Activated T-helper 2 cell treated with anti-CD3 and anti-CD28 coated beads, Interferon-gamma antibody, Interleukin-2, Interleukin-4, amounts not matched to agents 10 μg/mL and 5 μg/mL and 100 μg/mL, durations not matched to agents 14 hours and 24 hours and 36 hours (primary cell): ENCODE measurements around the gene DCTD. TPM values are rescaled to one million over a fixed set of nuclear protein-coding genes. Genes with fewer than 3 reads are reported as not detected.

Experiments
- DNase-seq: peaks from one replicate; pipeline ENCODE4 v3.0.0; 2021; ENCODE audit warnings: low spot score
- H3K27ac Mint-ChIP-seq: one replicate; pipeline ENCODE4 v1.8.0; 2021; ENCODE audit warnings: mixed read lengths
- H3K27me3 Mint-ChIP-seq: one replicate; pipeline ENCODE4 v1.8.0; 2021; ENCODE audit warnings: low read depth, mixed read lengths
- H3K36me3 Mint-ChIP-seq: one replicate; pipeline ENCODE4 v1.8.0; 2021; ENCODE audit warnings: low read depth, mixed read lengths
- H3K4me1 Mint-ChIP-seq: one replicate; pipeline ENCODE4 v1.8.0; 2021; ENCODE audit warnings: low read depth, mixed read lengths
- H3K4me3 Mint-ChIP-seq: one replicate; pipeline ENCODE4 v1.8.0; 2021; ENCODE audit warnings: low read depth, mild to moderate bottlenecking, moderate library complexity, mixed read lengths
- H3K9me3 Mint-ChIP-seq: one replicate; pipeline ENCODE4 v1.8.0; 2021; ENCODE audit warnings: mixed read lengths
- intact Hi-C: fragments of 100-400 bp; cut with micrococcal nuclease; formaldehyde crosslinking; loops from one replicate; pipeline ENCODE4 v1.15.1; 2023
- total RNA-seq: library from RNA; stranded (reverse); gene quantifications from 2 replicates; pipeline ENCODE4 v1.2.3, GENCODE V29; 2022

DCTD gene
- total RNA-seq, 1 donor from 2014 or later, result 121 TPM

- no peaks in the 10 kb centered on the region for H3K27me3 Mint-ChIP-seq
- H3K36me3 Mint-ChIP-seq, result no peaks in the 10 kb centered on the region
- DNase-seq, result no peak
- H3K4me1 Mint-ChIP-seq, result no peaks in the 10 kb centered on the region
- H3K4me3 Mint-ChIP-seq, result no peak overlapping the region
- intact Hi-C loops, result no loop called here
- no peak overlapping the region for H3K27ac Mint-ChIP-seq
- no peaks in the 10 kb centered on the region for H3K9me3 Mint-ChIP-seq
Measured at GRCh38 chr4:182873726-182874125, 43.5 kb downstream of the DCTD start.

- Mint-ChIP-seq H3K9me3 (no peaks in the 10 kb centered on the region), H3K4me1 (no peaks in the 10 kb centered on the region), H3K4me3 (no peak overlapping the region), H3K27me3 (no peaks in the 10 kb centered on the region), H3K36me3 (no peaks in the 10 kb centered on the region), H3K27ac (no peak overlapping the region)
- intact Hi-C loops, result no loop called here
- DNase-seq, result no peak
Measured at GRCh38 chr4:182873289-182873688, 43.9 kb downstream of the DCTD start.

DNA sequence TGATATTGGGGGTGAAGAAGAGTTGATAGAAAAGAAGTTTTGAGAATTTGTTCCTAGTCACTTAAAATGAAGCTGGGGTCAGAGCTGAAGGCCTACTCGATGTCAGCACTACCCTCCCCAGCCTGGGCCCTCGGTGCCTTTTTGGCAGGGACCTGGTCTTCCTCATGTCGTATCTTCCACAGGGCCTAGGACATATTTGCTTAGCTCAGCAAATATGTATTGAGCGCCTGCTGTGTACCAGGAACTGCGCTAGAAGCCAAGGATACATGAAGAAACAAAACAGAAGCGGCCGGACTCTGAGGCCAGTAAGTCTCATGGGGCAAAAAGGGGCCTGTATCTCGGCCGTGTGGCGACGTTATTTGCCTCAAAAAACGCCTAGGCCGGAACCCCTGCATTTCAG is 44.3 kb downstream of the DCTD start:
- Mint-ChIP-seq H3K27ac (no peak overlapping the region), H3K27me3 (no peaks in the 10 kb centered on the region), H3K4me3 (no peak overlapping the region), H3K4me1 (no peaks in the 10 kb centered on the region), H3K9me3 (no peaks in the 10 kb centered on the region), H3K36me3 (no peaks in the 10 kb centered on the region)
- no peak for DNase-seq
- intact Hi-C loops, result no loop called here

- no peak overlapping the region for H3K27ac Mint-ChIP-seq
- H3K36me3 Mint-ChIP-seq, result no peaks in the 10 kb centered on the region
- no peaks in the 10 kb centered on the region for H3K27me3 Mint-ChIP-seq
- intact Hi-C loops, result no loop called here
- no peak overlapping the region for H3K4me3 Mint-ChIP-seq
- DNase-seq, result no peak
- H3K4me1 Mint-ChIP-seq, result no peaks in the 10 kb centered on the region
- H3K9me3 Mint-ChIP-seq, result no peaks in the 10 kb centered on the region
Measured at GRCh38 chr4:182871616-182872015, 45.6 kb downstream of the DCTD start.

DNA sequence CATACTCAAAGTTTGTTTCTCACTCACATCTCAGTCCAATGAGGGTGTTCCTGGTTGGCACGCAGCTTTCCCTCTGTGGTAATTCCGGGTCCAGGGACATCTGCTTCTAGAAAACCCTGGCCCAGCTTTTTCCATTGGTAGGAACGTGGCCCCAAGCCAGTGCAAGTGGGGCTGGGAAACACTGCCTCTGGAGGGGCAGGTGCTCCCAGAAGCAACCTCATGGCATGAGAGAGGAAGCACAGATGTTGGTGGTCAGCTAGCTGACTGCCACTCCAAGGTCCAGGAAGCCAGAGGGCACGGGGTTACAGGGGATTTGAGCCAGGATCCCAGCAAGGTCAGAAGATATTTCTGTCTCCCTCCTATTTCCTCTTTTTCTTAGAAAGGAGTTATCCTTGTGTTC is 47.5 kb downstream of the DCTD start:
- Mint-ChIP-seq H3K4me1 (no peaks in the 10 kb centered on the region), H3K36me3 (no peaks in the 10 kb centered on the region), H3K4me3 (no peak overlapping the region), H3K9me3 (no peaks in the 10 kb centered on the region), H3K27me3 (no peaks in the 10 kb centered on the region), H3K27ac (no peak overlapping the region)
- no peak for DNase-seq
- intact Hi-C loops, result no loop called here

DNA sequence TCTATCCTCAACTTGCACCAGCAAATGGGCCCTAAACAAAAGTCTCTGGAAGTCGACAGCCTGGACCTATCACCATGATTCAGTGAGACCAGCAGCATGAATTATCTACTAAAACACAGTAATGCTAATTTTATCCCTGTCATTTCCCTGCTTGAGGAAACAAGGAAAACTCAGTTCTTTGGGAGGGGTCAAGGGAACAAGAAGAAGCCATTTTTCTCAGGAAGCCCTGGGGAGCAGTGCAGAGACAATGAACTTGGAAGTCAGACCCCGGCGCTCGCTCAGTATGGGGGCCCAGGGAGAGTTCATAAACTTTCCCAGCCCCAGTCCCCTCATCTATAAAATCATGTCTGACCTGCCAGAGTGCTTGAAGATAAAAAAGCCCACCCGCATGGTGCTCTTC is 50.4 kb downstream of the DCTD start:
- no peaks in the 10 kb centered on the region for H3K27me3 Mint-ChIP-seq
- no peaks in the 10 kb centered on the region for H3K36me3 Mint-ChIP-seq
- H3K4me1 Mint-ChIP-seq, result no peaks in the 10 kb centered on the region
- no peak overlapping the region for H3K27ac Mint-ChIP-seq
- no peak for DNase-seq
- no peak overlapping the region for H3K4me3 Mint-ChIP-seq
- no peaks in the 10 kb centered on the region for H3K9me3 Mint-ChIP-seq
- intact Hi-C loops, result no loop called here

DNA sequence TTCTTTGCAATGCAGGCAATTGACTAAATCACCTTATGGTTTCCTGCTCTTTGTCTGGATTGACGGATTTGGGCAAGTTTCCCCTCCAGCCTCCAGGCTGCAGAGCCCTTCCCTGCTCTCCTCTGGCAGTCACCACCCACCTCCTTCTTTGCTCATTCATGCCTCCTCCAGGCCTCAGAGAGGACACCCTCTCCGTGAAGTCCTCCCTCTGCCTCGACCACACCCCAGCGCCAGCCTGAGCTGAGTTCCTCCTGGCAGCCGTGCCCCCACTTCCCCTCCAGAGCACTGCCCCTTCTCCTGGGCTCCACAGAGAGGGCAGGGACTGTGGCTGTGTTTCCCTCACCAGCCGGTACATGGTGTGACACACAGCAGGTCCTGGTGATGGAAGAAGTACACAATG is 53.7 kb downstream of the DCTD start:
- no peaks in the 10 kb centered on the region for H3K27me3 Mint-ChIP-seq
- no peak overlapping the region for H3K4me3 Mint-ChIP-seq
- intact Hi-C loops, result no loop called here
- no peaks in the 10 kb centered on the region for H3K36me3 Mint-ChIP-seq
- no peaks in the 10 kb centered on the region for H3K9me3 Mint-ChIP-seq
- no peaks in the 10 kb centered on the region for H3K4me1 Mint-ChIP-seq
- H3K27ac Mint-ChIP-seq, result no peak overlapping the region
- DNase-seq, result no peak

DNA sequence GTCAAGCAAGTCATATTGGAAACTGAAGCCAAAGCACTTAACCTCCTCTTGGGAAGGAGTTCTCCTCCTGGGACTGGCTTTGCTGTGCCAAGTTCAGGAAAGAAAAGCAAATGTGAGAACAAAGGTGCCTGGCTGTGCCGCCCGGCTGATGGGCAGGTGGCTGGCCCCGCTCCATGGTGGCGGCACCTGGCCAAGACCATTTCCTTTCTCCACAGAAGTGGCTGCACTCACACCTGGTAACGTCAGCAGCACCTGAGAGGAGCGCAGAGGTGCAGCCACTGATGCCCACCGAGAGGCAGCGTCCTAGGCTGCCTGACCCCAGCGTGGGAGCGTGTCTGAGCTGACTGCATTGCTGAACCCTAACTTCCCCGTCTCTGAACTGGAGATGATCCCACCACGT is 54.3 kb downstream of the DCTD start:
- intact Hi-C loops, result no loop called here
- DNase-seq, result no peak
- no peaks in the 10 kb centered on the region for H3K36me3 Mint-ChIP-seq
- no peaks in the 10 kb centered on the region for H3K27me3 Mint-ChIP-seq
- H3K27ac Mint-ChIP-seq, result no peak overlapping the region
- H3K9me3 Mint-ChIP-seq, result no peaks in the 10 kb centered on the region
- no peak overlapping the region for H3K4me3 Mint-ChIP-seq
- no peaks in the 10 kb centered on the region for H3K4me1 Mint-ChIP-seq

GRCh38 chr4:182862141-182862875 is 54.9 kb downstream of the DCTD start:
- Mint-ChIP-seq H3K4me3 (no peak overlapping the region), H3K4me1 (no peaks in the 10 kb centered on the region), H3K27me3 (no peaks in the 10 kb centered on the region), H3K27ac (no peak overlapping the region), H3K36me3 (no peaks in the 10 kb centered on the region), H3K9me3 (no peaks in the 10 kb centered on the region)
- DNase-seq, result no peak
- intact Hi-C loops, result no loop called here

- H3K4me1 Mint-ChIP-seq, result no peaks in the 10 kb centered on the region
- intact Hi-C loops, result no loop called here
- no peak overlapping the region for H3K27ac Mint-ChIP-seq
- no peaks in the 10 kb centered on the region for H3K27me3 Mint-ChIP-seq
- H3K36me3 Mint-ChIP-seq, result no peaks in the 10 kb centered on the region
- no peak for DNase-seq
- no peak overlapping the region for H3K4me3 Mint-ChIP-seq
- H3K9me3 Mint-ChIP-seq, result no peaks in the 10 kb centered on the region
Measured at GRCh38 chr4:182861346-182861745, 55.8 kb downstream of the DCTD start.

DNA sequence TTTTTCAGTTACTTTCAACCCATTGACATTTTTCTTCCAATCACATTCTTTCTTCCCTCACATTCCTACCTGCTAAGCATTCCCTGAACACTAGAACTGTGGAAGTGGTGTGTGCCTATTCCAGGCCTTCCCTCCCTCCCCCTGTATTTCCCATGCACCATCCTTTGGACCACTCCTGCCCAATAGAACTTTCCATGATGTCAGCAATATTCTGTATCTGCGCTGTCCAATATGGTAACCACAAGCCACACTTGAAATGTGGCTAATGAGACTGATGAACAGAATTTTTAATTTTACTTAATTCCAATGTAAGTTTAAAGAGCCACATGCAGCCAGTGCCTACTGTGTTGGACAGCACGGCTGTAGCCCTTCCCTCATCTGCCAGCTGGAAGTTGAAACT is 57.5 kb downstream of the DCTD start:
- Mint-ChIP-seq H3K27ac (no peak overlapping the region), H3K4me1 (no peaks in the 10 kb centered on the region), H3K4me3 (no peak overlapping the region), H3K36me3 (no peaks in the 10 kb centered on the region), H3K27me3 (no peaks in the 10 kb centered on the region), H3K9me3 (no peaks in the 10 kb centered on the region)
- no peak for DNase-seq
- intact Hi-C loops, result no loop called here

GRCh38 chr4:182858711-182859110 is 58.5 kb downstream of the DCTD start:
- no peaks in the 10 kb centered on the region for H3K9me3 Mint-ChIP-seq
- intact Hi-C loops, result no loop called here
- no peaks in the 10 kb centered on the region for H3K4me1 Mint-ChIP-seq
- DNase-seq, result no peak
- no peaks in the 10 kb centered on the region for H3K27me3 Mint-ChIP-seq
- no peak overlapping the region for H3K27ac Mint-ChIP-seq
- no peaks in the 10 kb centered on the region for H3K36me3 Mint-ChIP-seq
- H3K4me3 Mint-ChIP-seq, result no peak overlapping the region

DNA sequence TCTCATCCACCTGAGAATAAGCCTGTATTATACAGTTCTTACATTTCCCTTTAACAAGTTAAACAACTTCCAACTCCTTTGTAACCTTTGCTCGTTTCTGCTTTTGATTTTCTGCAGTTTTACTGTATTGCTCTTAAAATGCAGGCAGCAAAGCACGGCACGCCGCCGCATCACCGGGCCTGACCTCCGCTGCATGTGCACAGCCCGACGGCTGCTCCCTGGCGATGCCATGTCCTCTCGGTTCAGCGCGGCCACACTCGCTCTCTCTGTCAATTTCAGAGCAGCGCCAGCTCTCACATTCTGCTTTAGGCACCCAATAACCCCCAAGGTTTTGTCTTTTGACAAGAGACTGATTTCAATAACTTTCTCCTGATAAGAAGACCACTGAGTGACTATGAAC is 60.3 kb downstream of the DCTD start:
- Mint-ChIP-seq H3K36me3 (no peaks in the 10 kb centered on the region), H3K27me3 (no peaks in the 10 kb centered on the region), H3K27ac (no peak overlapping the region), H3K9me3 (no peaks in the 10 kb centered on the region), H3K4me3 (no peak overlapping the region), H3K4me1 (no peaks in the 10 kb centered on the region)
- intact Hi-C loops, result no loop called here
- DNase-seq, result no peak

- intact Hi-C loops, result no loop called here
- H3K9me3 Mint-ChIP-seq, result no peaks in the 10 kb centered on the region
- no peak overlapping the region for H3K4me3 Mint-ChIP-seq
- H3K36me3 Mint-ChIP-seq, result no peaks in the 10 kb centered on the region
- no peak for DNase-seq
- H3K27me3 Mint-ChIP-seq, result no peaks in the 10 kb centered on the region
- H3K4me1 Mint-ChIP-seq, result no peaks in the 10 kb centered on the region
- H3K27ac Mint-ChIP-seq, result no peak overlapping the region
Measured at GRCh38 chr4:182855877-182856276, 61.3 kb downstream of the DCTD start.
